Stimulated activated CD8-positive, alpha-beta memory T cell treated with anti-CD3 and anti-CD28 coated beads, Interleukin-2, amount 100 ng/mL, for 48 hours (primary cell): ENCODE results near the gene ACSF3.
A peak's percentile ranks its signal among the peaks of the same experiment; 100 is the strongest.

Experiments used
- DNase-seq, 2 donors: peaks; one replicate each; pipeline ENCODE4 v3.0.0-alpha.2; 2020; ENCODE audit warnings: low read depth in 2 of 2

The ACSF3 gene

DNA sequence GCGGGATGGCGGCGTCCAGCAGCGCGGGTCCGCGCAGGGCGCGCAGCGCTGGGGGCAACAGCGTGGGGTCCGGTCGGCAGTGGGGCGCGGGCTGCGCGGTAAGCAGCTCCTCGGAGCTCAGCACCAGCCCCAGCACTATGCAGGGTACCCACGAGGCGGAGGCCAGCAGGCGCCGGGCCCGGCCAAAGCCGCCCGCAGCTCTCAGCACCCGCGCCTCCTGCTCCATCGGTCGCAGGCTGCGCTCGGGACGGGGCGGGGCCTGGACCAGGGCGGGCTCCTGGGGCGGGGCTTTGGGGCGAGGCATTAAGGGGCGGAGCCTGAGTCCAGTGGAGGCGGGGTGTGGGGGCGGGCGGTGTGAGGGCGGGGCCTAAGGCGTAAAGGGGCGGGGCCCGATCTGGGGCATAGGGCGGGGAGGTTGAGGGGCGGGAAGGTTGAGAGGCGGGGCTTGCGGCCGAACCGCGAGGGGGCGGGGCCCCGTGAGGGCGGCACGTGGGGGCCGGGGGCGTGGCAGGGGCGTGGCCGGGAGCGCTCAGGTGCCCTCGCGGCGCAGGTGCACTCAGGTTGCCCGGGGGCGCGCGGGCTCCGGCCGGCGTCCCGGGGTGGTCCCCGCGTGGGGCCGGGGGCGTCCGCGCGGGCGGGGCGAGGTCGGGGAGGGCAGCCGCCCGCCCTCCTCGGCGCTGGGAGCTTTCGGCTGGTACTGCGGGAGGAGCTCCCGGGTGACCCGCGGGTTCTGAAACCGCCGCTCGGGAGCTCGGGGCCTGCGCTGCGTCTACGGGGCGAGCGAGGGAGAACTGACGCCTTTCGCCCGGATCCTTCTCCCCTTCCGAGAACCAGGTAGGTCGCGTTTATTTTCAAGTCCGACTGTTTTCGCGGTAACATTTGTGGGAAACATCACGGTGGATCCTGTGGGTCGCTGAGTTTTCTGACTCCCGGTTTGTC lies 108.1 kb downstream of the ACSF3 start:
- peak; percentile 76 to 77 for DNase-seq

DNA sequence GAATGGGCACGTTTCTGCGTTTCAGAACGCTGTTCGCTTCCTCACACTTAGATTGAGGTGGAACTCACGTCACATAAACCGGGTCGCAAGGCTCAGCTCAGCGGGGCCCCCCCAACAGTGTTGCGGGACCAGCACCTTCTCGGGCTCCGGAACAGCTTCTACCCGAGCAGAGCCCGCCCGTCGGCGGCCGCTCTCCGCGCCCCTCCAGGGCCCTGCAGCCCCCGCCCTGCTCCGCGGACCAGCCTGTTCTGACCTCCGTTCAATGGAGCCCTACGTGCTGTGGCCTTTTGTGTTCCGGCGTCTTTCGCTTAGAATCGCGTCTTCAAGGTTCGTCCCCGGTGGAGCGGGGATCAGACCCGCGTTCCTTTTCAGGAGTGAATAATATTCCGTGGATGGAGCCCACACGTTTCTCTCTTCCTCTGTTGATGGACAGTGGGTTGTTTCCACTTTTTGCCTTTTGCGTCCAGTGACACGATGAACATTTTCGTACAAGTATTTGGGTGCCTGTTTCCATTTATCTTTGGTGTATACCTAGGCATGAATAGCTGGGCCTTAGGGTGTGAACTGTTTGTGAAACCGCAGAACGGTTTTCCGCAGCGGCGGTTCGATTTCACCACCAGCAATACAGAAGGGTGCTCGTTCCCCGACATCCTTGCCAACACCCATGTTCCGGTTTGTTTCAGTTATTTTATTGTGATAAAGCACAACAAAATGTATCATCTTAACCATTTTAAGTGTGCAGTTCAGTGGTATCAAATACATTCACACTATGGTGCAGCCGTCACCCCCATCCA lies 109.0 kb downstream of the ACSF3 start:
- DNase-seq: no peak
